HL-60 (cell line): Measurements from ENCODE around the gene DAAM2.

ENCODE experiments used
- GABPA ChIP-seq: IDR thresholded peaks from 2 replicates; pipeline ENCODE4 v1.6.1; 2012; ENCODE audit warnings: low read depth
- POLR2AphosphoS5 ChIP-seq: IDR thresholded peaks from 2 replicates; pipeline ENCODE4 v1.6.1; 2012; ENCODE audit warnings: low read depth
- TF ChIP-seq, protein P1 (sequence below): IDR thresholded peaks from one replicate; pipeline ENCODE4 v1.5.1; 2011; ENCODE audit warnings: low read length, control low read depth, inconsistent platforms; ENCODE audit not compliant: insufficient read depth
- TF ChIP-seq, protein P2 (sequence below): IDR thresholded peaks from 2 replicates; pipeline ENCODE4 v1.6.1; 2012; ENCODE audit warnings: low read depth; ENCODE audit not compliant: insufficient replicate concordance

DNA sequence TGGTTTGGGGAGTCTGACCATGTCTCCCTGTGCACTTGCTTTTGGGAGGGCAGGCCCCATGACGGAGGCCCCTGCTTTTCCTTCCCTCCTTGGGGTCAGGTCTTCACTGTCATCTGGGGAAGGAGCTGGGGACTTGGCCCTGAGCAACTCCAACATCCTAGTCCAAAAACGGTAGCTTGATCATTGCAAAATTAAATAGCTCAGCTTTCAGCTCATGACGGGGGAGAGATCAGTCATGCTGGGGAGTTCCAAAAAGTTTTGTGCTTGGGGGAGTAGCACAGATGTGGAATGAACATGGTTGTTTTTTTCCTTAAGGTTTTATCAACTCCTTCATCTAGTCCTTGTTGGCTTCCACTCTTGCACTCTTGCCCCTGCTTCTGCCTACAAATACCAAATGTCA, 81.3 kb downstream of the DAAM2 start:
- TF ChIP-seq, protein P1, sequence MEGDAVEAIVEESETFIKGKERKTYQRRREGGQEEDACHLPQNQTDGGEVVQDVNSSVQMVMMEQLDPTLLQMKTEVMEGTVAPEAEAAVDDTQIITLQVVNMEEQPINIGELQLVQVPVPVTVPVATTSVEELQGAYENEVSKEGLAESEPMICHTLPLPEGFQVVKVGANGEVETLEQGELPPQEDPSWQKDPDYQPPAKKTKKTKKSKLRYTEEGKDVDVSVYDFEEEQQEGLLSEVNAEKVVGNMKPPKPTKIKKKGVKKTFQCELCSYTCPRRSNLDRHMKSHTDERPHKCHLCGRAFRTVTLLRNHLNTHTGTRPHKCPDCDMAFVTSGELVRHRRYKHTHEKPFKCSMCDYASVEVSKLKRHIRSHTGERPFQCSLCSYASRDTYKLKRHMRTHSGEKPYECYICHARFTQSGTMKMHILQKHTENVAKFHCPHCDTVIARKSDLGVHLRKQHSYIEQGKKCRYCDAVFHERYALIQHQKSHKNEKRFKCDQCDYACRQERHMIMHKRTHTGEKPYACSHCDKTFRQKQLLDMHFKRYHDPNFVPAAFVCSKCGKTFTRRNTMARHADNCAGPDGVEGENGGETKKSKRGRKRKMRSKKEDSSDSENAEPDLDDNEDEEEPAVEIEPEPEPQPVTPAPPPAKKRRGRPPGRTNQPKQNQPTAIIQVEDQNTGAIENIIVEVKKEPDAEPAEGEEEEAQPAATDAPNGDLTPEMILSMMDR: no peak
- no peak for TF ChIP-seq POLR2AphosphoS5
- no peak for TF ChIP-seq GABPA
- TF ChIP-seq, protein P2, sequence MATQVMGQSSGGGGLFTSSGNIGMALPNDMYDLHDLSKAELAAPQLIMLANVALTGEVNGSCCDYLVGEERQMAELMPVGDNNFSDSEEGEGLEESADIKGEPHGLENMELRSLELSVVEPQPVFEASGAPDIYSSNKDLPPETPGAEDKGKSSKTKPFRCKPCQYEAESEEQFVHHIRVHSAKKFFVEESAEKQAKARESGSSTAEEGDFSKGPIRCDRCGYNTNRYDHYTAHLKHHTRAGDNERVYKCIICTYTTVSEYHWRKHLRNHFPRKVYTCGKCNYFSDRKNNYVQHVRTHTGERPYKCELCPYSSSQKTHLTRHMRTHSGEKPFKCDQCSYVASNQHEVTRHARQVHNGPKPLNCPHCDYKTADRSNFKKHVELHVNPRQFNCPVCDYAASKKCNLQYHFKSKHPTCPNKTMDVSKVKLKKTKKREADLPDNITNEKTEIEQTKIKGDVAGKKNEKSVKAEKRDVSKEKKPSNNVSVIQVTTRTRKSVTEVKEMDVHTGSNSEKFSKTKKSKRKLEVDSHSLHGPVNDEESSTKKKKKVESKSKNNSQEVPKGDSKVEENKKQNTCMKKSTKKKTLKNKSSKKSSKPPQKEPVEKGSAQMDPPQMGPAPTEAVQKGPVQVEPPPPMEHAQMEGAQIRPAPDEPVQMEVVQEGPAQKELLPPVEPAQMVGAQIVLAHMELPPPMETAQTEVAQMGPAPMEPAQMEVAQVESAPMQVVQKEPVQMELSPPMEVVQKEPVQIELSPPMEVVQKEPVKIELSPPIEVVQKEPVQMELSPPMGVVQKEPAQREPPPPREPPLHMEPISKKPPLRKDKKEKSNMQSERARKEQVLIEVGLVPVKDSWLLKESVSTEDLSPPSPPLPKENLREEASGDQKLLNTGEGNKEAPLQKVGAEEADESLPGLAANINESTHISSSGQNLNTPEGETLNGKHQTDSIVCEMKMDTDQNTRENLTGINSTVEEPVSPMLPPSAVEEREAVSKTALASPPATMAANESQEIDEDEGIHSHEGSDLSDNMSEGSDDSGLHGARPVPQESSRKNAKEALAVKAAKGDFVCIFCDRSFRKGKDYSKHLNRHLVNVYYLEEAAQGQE: no peak
